HEK293T (cell line): ENCODE data around the gene NQO1.

Experiments
- CTCF ChIA-PET: fragments of 350-600 bp; formaldehyde crosslinking; extraction: SDS; loops from one replicate; lab custom pipeline; 2021; ENCODE audit warnings: antibody characterized with exemption, inconsistent platforms; lab: Yijun Ruan, JAX
- POLR2A ChIA-PET: fragments of 350-600 bp; formaldehyde crosslinking; extraction: SDS; loops from one replicate; lab custom pipeline; 2020; ENCODE audit warnings: antibody characterized with exemption, inconsistent platforms; lab: Yijun Ruan, JAX
- DNase-seq: peaks from one replicate; pipeline ENCODE4 v3.0.0; 2012; ENCODE audit warnings: mixed read lengths; ENCODE audit errors: extremely low spot score
- ARNT ChIP-seq: fragments of 450-650 bp; IDR thresholded peaks from 2 replicates; pipeline ENCODE4 v1.6.1; 2017; ENCODE audit warnings: mild to moderate bottlenecking
- BHLHE40 ChIP-seq: fragments of 450-650 bp; IDR thresholded peaks from 2 replicates; pipeline ENCODE4 v1.6.1; 2016; ENCODE audit warnings: mild to moderate bottlenecking, moderate library complexity, borderline replicate concordance
- CTBP1 ChIP-seq: fragments of 450-650 bp; IDR thresholded peaks from 2 replicates; pipeline ENCODE4 v1.6.1; 2016; ENCODE audit warnings: borderline replicate concordance
- ELF4 ChIP-seq: fragments of 450-650 bp; IDR thresholded peaks from 2 replicates; pipeline ENCODE4 v1.6.1; 2017; ENCODE audit warnings: antibody characterized with exemption
- FOXA1 ChIP-seq: fragments of 450-650 bp; IDR thresholded peaks from 2 replicates; pipeline ENCODE4 v1.6.1; 2016; ENCODE audit warnings: mild to moderate bottlenecking
- FOXK2 ChIP-seq: fragments of 450-650 bp; IDR thresholded peaks from 2 replicates; pipeline ENCODE4 v1.6.1; 2016; ENCODE audit warnings: mild to moderate bottlenecking
- FOXM1 ChIP-seq: fragments of 450-650 bp; IDR thresholded peaks from 2 replicates; pipeline ENCODE4 v1.6.1; 2017; ENCODE audit warnings: mild to moderate bottlenecking, borderline replicate concordance
- HDGF ChIP-seq: fragments of 450-650 bp; IDR thresholded peaks from 2 replicates; pipeline ENCODE4 v1.6.1; 2017; ENCODE audit warnings: antibody characterized with exemption, borderline replicate concordance
- L3MBTL2 ChIP-seq: fragments of 450-650 bp; conservative IDR thresholded peaks from 2 replicates; pipeline ENCODE4 v1.6.1; 2016; ENCODE audit warnings: mild to moderate bottlenecking
- LEF1 ChIP-seq: fragments of 450-650 bp; IDR thresholded peaks from 2 replicates; pipeline ENCODE4 v1.6.1; 2017; ENCODE audit warnings: mild to moderate bottlenecking, borderline replicate concordance
- NFRKB ChIP-seq: fragments of 450-650 bp; IDR thresholded peaks from 2 replicates; pipeline ENCODE4 v1.6.1; 2016; ENCODE audit warnings: mild to moderate bottlenecking, moderate library complexity
- SP1 ChIP-seq: fragments of 450-650 bp; IDR thresholded peaks from 2 replicates; pipeline ENCODE4 v1.6.1; 2017
- SUZ12 ChIP-seq: fragments of 450-650 bp; IDR thresholded peaks from 2 replicates; pipeline ENCODE4 v1.6.1; 2016; ENCODE audit warnings: mild to moderate bottlenecking
- TARDBP ChIP-seq: fragments of 450-650 bp; IDR thresholded peaks from 2 replicates; pipeline ENCODE4 v1.6.1; 2016
- ZNF384 ChIP-seq: fragments of 450-650 bp; IDR thresholded peaks from 2 replicates; pipeline ENCODE4 v1.6.1; 2016
- TF ChIP-seq, protein P1 (sequence below): fragments of 450-650 bp; IDR thresholded peaks from 2 replicates; pipeline ENCODE4 v1.6.1; 2016

NQO1 gene

DNA sequence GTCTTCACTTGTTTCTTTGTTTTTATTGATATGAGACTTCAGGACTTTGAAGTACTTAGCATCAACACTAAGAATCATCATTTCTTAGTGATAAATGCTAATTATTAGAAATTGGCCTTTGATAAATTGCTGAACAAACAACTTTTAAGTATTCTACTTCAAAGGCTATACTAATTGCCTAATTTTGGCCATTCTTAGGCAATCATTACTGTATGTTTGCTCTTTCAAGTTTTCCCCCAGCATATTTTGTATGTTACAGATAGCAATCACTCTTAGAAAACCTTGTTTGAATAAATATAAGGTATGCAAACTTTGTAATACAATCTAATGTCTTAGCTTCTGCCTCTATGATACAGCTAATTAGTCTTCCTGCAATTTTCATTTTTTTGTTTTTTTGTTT, 46.0 kb downstream of the NQO1 start:
- TF ChIP-seq TARDBP (no peak), ZNF384 (no peak), FOXK2 (no peak), BHLHE40 (no peak), SUZ12 (no peak), FOXA1 (no peak), FOXM1 (no peak), CTBP1 (no peak), ARNT (no peak), HDGF (no peak), ELF4 (no peak), NFRKB (no peak)
- TF ChIP-seq, protein P1, sequence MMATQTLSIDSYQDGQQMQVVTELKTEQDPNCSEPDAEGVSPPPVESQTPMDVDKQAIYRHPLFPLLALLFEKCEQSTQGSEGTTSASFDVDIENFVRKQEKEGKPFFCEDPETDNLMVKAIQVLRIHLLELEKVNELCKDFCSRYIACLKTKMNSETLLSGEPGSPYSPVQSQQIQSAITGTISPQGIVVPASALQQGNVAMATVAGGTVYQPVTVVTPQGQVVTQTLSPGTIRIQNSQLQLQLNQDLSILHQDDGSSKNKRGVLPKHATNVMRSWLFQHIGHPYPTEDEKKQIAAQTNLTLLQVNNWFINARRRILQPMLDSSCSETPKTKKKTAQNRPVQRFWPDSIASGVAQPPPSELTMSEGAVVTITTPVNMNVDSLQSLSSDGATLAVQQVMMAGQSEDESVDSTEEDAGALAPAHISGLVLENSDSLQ, result no peak
- POLR2A ChIA-PET, result no interaction called here
- DNase-seq, result no peak
- CTCF ChIA-PET, result no interaction called here

DNA sequence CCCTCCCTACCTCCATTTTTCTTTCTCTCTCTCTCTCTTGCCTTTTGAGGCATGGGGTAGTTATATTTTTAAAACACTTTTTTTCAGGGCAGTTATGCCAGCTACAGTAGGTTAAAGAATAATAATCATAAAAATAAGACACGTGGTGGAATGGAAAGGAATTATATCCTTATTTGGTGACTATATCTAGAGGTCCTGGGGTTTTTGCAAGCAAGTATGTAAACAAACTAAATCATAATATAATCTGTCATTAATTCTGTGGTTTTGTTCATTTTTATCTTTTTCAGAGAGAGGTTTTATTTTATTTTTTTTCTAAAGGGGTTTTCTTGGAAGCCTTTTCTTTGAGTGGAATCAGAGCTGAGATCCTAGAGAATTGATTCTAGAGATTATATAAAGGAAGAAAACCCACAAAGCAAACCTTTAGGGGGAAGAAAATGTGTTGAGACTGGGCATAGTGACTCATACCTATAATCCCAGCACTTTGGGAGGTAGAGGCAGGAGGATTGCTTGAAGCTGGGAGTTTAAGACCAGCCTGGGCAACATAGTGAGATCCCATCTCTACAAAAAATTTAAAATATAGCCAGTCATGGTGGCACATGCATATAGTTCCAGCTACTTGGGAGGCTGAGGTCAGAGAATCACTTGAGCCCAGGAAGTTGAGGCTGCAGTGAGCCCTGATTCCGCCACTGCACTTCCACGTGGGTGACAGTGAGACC, 53.2 kb downstream of the NQO1 start:
- CTCF ChIA-PET, result no interaction called here
- TF ChIP-seq ELF4, result no peak
- no peak for TF ChIP-seq ZNF384
- TF ChIP-seq LEF1, result no peak
- TF ChIP-seq NFRKB, result no peak
- no peak for TF ChIP-seq FOXA1
- no peak for TF ChIP-seq TARDBP
- no peak for TF ChIP-seq ARNT
- no peak for TF ChIP-seq BHLHE40
- TF ChIP-seq HDGF, result no peak
- no peak for TF ChIP-seq SP1
- no peak for TF ChIP-seq SUZ12
- TF ChIP-seq, protein P1, result no peak
- TF ChIP-seq L3MBTL2, result no peak
- TF ChIP-seq FOXM1, result no peak
- POLR2A ChIA-PET, result no interaction called here
- no peak for DNase-seq

DNA sequence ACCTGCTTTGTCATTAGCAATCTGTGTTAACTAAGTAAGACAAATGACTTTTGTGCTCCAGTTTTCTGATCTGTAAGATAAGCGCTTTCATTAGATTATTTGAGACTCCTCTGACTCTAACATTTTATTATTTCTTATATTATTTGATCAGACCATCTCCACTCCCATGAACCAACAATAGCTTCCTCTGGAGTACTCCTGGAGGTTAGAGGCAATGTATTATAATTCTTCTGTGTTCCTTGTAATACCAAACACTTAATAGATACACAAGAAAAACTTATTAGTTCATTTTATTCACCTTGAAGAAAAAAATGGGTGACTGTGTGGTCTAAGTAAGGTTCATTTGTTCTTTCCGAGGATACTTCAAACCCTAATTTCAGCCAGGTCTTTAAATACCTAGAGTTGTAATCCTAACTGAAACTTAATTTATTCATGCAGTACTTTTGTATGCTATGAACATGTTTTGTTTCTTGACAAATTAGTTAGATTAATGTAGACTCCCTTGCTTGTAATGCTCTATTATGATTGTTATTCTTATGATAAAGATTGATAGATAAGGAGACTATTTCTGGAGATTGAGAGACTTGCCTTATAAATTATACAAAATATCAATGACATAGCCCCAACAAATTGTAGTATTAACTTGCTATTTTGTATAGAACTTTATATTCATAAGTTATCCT, 53.9 kb downstream of the NQO1 start:
- POLR2A ChIA-PET, result no interaction called here
- CTCF ChIA-PET, result no interaction called here
- TF ChIP-seq ELF4 (no peak), NFRKB (no peak), LEF1 (no peak), BHLHE40 (no peak)
- no peak for DNase-seq

DNA sequence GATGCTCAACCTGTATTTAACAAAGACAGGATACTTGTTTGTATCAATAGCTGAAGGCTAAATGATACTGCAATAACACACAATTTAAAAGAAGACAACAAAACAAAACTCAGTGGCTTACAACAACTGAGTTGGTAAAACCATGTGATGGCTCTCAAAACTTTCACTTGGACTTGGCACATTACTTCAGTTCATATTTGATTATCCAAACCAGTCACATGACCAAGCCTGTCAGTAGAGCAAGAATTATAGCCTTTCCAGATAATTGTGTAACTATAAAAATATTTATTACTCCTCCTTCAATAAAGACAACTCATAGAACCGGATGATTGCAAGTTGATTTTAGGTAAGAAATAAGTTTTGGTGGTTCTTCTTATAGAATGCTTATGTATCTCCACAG, 56.8 kb downstream of the NQO1 start:
- TF ChIP-seq, protein P1, result peak; percentile 63
- TF ChIP-seq FOXA1, result no peak
- CTCF ChIA-PET, result no interaction called here
- POLR2A ChIA-PET, result no interaction called here
- DNase-seq, result no peak

DNA sequence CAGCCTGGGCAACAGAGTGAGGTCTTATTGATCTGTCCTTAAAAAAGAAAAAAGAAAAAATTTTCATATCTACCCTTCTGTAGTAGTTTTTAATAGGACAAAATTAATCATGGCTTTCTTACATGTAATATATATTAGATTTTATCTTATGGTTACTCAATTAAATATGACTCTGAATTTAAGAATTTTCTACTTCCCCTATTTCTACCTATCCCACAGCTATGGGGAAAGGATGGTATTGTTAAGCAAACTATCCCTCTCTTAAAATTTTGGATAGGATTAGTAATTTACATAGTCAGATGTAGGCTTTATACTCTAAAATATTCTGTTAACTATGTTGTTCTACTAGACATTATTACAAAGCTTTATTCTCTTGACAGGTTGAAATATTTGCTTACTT, 62.5 kb downstream of the NQO1 start:
- no peak for DNase-seq
- ChIA-PET CTCF (no interaction called here), POLR2A (no interaction called here)
- TF ChIP-seq FOXM1, result no peak

DNA sequence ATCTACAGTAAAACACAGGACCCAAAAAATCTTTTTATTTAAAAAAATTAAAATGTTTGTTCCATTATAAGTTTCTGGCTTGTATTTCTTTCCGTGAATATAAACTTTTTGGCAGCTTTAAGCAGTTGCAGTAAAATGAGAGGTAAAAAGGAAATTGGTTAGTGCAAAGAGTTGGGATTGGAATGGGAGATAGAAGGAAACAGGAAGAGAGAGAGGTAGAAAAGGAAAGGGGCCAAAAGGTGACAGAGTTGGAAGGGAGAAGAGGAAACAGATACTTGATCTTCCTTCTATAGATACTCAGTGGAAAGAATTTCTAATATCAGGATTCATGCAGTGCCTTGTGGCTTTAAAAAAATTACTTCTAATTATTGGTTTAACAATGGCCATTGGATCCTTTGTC, 63.5 kb downstream of the NQO1 start:
- no peak for DNase-seq
- TF ChIP-seq BHLHE40 (no peak), SUZ12 (no peak), SP1 (no peak), LEF1 (no peak), FOXK2 (no peak), TARDBP (no peak), HDGF (no peak), ZNF384 (no peak), FOXM1 (no peak), FOXA1 (no peak), L3MBTL2 (no peak), ELF4 (no peak), CTBP1 (no peak), ARNT (no peak), NFRKB (no peak)
- TF ChIP-seq, protein P1, result no peak
- CTCF ChIA-PET, result no interaction called here
- POLR2A ChIA-PET, result no interaction called here
